Sigmoid colon (tissue), 7 donors: Measurements from ENCODE around the gene KIAA0040. TPM values are rescaled to one million over a fixed set of nuclear protein-coding genes. Genes with fewer than 3 reads are reported as not detected.

Experiments used
- DNase-seq: peaks from one replicate; pipeline ENCODE4 v3.0.0-alpha.2; 2019
- H3K27ac ChIP-seq, 4 donors: fragments of 200-600 bp; sonication (generic); one replicate each; pipeline ENCODE4 v1.5.1; 2016 to 2019; ENCODE audit warnings: mild to moderate bottlenecking in 1 of 4
- H3K27me3 ChIP-seq, 3 donors: fragments of 200-600 bp; sonication (generic); one replicate each; pipeline ENCODE4 v1.5.1; 2019; ENCODE audit warnings: mild to moderate bottlenecking in 1 of 3
- H3K36me3 ChIP-seq, 4 donors: fragments of 200-600 bp; sonication (generic); one replicate each; pipeline ENCODE4 v1.5.1; 2016 to 2019
- H3K4me1 ChIP-seq, 4 donors: fragments of 200-600 bp; sonication (generic); one replicate each; pipeline ENCODE4 v1.5.1; 2017 to 2019
- H3K4me3 ChIP-seq, 4 donors: fragments of 200-600 bp; sonication (generic); one replicate each; pipeline ENCODE4 v1.5.1; 2017 to 2019; ENCODE audit warnings: mild to moderate bottlenecking in 2 of 4, moderate library complexity in 1 of 4
- H3K9me3 ChIP-seq, 4 donors: fragments of 200-600 bp in 3 of 4; sonication (generic) in 3 of 4; one replicate each; pipeline versions ENCODE4 v1.5.1 to v1.6.1; 2013 to 2019
- EP300 ChIP-seq, 4 donors: sonication (generic); formaldehyde crosslinking; IDR thresholded peaks; one replicate each; pipeline ENCODE4 v1.6.1; 2017; ENCODE audit warnings: antibody characterized with exemption in 4 of 4
- POLR2A ChIP-seq, 2 donors: fragments of 450-650 bp; IDR thresholded peaks; one replicate each; pipeline ENCODE4 v1.6.1; 2016; ENCODE audit warnings: antibody characterized with exemption in 2 of 2, mild to moderate bottlenecking in 2 of 2, moderate library complexity in 2 of 2
- POLR2AphosphoS5 ChIP-seq, 4 donors: sonication (generic); formaldehyde crosslinking; IDR thresholded peaks; one replicate each; pipeline ENCODE4 v1.6.1; 2017; ENCODE audit warnings: antibody characterized with exemption in 4 of 4
- WGBS, 2 donors: extraction: QIAGEN DNeasy Blood & Tissue Kit; methylation state at CpG; one replicate each; pipeline ENCODE4 v1.1.7; 2013; 5-methylcytosine and 5-hydroxymethylcytosine counted together
- intact Hi-C: fragments of 100-400 bp; cut with DNase I; formaldehyde crosslinking; loops from one replicate; pipeline ENCODE4 v1.15.1; 2023
- polyA plus RNA-seq, 3 donors: library from polyadenylated mRNA; stranded (reverse); fragments of 200-250 nt; gene quantifications; one replicate each; pipeline ENCODE4 v1.2.3, GENCODE V29; 2013
- total RNA-seq, 4 donors: library from RNA; depleted of rRNA; stranded (reverse); fragments of >200 nt; gene quantifications; one replicate each; pipeline ENCODE4 v1.1.0, GENCODE V29; 2016
- TF ChIP-seq, protein P1 (sequence below), 4 experiments: fragments of 450-650 bp in 3 of 4; fragments of 200-600 bp in 1 of 4; IDR thresholded peaks; one replicate each; pipeline ENCODE4 v1.5.1; 2016 to 2019; ENCODE audit warnings: antibody characterized with exemption in 4 of 4, mild to moderate bottlenecking in 3 of 4, moderate library complexity in 2 of 4
- donor health status: healthy with polysubstance abuse.
- donor health status: Bipolar disorder and iron deficiency.
- donor health status: healthy.

Gene KIAA0040
- total and polyA plus RNA-seq, 7 donors = 6.6 to 28.2 (median 18.8) TPM

DNA sequence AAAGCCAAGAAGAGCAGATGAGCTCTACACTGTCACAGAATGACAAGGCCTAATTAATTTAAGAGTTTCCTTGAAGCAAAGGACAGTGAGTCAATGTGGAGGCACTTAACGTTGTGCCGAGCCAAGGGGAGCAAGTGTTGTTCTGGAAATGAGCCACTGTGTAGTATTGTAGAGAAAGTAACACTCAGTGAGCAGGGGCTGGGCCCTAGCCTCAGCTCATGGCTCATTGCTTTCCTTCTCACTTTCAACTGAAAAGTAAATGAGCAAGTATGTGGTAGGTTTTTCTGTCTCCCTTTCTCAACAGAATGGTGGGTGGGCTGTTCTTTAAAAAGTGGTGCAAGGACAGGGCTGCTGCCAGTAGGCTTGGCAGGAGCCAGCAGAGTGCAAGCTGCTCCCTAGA, 11.8 kb upstream of the KIAA0040 start:
- Histone ChIP-seq H3K36me3 (no peaks in the 10 kb centered on the region), H3K4me3 (no peak overlapping the region), H3K27me3 (no peaks in the 10 kb centered on the region), H3K4me1 (peaks cover 0 to 16% (median 15%) of the 10 kb centered on the region in 4 donors), H3K9me3 (no peaks in the 10 kb centered on the region), H3K27ac (no peak overlapping the region)
- intact Hi-C loops = no loop called here
- WGBS, 2 donors = 56 to 70% methylated on average over 2 of the region's 2 CpGs
- DNase-seq = no peak
- TF ChIP-seq, protein P1, sequence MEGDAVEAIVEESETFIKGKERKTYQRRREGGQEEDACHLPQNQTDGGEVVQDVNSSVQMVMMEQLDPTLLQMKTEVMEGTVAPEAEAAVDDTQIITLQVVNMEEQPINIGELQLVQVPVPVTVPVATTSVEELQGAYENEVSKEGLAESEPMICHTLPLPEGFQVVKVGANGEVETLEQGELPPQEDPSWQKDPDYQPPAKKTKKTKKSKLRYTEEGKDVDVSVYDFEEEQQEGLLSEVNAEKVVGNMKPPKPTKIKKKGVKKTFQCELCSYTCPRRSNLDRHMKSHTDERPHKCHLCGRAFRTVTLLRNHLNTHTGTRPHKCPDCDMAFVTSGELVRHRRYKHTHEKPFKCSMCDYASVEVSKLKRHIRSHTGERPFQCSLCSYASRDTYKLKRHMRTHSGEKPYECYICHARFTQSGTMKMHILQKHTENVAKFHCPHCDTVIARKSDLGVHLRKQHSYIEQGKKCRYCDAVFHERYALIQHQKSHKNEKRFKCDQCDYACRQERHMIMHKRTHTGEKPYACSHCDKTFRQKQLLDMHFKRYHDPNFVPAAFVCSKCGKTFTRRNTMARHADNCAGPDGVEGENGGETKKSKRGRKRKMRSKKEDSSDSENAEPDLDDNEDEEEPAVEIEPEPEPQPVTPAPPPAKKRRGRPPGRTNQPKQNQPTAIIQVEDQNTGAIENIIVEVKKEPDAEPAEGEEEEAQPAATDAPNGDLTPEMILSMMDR (IDR thresholded peaks at IDR 0.05) = no peak
- TF ChIP-seq EP300 (IDR thresholded peaks at IDR 0.05) = no peak
- no peak for TF ChIP-seq POLR2A (IDR thresholded peaks at IDR 0.05)
- TF ChIP-seq POLR2AphosphoS5 (IDR thresholded peaks at IDR 0.05) = peak in 2 of 4 donors; percentile 2 to 11

DNA sequence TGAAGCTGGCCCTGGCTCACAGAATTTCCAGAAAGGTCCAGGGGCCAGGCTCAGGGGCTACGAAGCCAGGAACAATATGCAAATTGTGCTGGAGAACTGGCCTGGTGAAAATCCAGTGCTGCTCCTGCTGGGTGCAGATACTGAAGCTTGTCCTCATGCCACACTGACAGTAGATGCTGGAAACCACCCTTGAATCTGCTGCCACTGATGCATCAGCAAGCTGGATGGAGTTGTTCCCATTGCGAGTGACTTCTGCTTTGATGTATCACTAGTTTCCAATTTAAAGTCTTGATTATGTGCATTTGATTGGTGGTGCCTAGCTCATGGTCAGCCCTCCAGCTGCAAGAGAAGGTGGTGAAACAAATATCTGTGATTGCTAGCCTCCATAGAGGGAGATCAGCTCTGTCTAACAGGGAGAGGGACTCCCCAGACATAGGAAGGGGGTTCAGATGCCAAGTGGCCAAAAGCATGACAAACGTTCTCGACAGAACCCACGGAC, 11.0 kb upstream of the KIAA0040 start:
- peaks cover 0 to 16% (median 15%) of the 10 kb centered on the region in 4 donors for H3K4me1 ChIP-seq
- intact Hi-C loops = no loop called here
- no peak for DNase-seq
- H3K9me3 ChIP-seq = no peaks in the 10 kb centered on the region
- H3K27ac ChIP-seq = no peak overlapping the region
- no peak overlapping the region for H3K4me3 ChIP-seq
- no peaks in the 10 kb centered on the region for H3K36me3 ChIP-seq
- WGBS, 2 donors = 93 to 95% methylated on average over 5 of the region's 5 CpGs
- no peak for TF ChIP-seq EP300 (IDR thresholded peaks at IDR 0.05)
- TF ChIP-seq POLR2A (IDR thresholded peaks at IDR 0.05) = no peak
- TF ChIP-seq, protein P1 (IDR thresholded peaks at IDR 0.05) = no peak
- no peak for TF ChIP-seq POLR2AphosphoS5 (IDR thresholded peaks at IDR 0.05)
- no peaks in the 10 kb centered on the region for H3K27me3 ChIP-seq

DNA sequence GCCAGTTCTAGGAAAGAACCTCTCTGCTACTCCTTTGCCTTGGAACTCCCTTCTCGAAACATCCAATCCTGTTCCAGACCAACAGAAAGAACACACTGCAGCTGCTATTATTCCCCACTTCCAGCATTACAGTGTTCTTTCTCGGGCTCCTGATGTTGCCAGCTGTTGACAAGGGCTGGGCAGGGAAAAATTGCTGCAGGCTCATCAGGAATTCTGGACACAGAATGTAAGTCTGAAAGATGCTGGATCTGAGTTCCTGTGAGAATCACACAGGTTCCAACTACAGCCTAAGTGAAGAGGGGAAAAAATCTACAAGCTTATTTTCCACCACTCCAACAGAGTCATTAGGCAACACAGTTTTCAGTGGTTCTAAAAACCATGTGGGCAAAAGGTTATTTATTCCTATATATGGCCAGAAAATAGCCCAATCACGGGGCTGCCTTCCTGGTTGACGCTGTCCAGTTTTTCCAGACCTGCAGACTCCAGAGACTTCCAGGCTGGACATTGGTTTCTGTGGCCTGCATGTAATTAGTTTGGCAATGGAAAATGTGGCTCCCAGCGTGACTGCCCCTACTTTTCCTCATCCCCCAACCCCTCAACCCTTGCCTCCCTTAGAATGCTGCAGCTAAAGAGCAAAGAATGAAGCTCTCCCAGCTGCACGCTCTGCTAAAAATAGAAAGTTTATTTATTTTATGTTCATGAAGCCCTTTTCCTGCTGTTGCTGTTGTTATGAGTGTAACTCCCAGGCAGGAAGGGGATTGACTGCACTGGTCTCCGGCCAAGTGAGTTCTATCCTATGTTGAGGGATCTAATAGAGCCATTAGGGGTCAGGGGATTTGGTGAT, 8.3 kb upstream of the KIAA0040 start:
- Histone ChIP-seq H3K9me3 (no peaks in the 10 kb centered on the region), H3K4me3 (no peak overlapping the region), H3K36me3 (no peaks in the 10 kb centered on the region), H3K27me3 (no peaks in the 10 kb centered on the region), H3K4me1 (peaks cover 0 to 16% (median 15%) of the 10 kb centered on the region in 4 donors), H3K27ac (peak overlapping the region; percentile 54 to 73 (median 66))
- WGBS, 2 donors = 49 to 64% methylated on average over 7 of the region's 7 CpGs
- peak; percentile 75 for DNase-seq
- intact Hi-C loops = no loop called here
- TF ChIP-seq POLR2A (IDR thresholded peaks at IDR 0.05) (no peak), POLR2AphosphoS5 (IDR thresholded peaks at IDR 0.05) (no peak), EP300 (IDR thresholded peaks at IDR 0.05) (no peak)
- TF ChIP-seq, protein P1 (IDR thresholded peaks at IDR 0.05) = no peak

DNA sequence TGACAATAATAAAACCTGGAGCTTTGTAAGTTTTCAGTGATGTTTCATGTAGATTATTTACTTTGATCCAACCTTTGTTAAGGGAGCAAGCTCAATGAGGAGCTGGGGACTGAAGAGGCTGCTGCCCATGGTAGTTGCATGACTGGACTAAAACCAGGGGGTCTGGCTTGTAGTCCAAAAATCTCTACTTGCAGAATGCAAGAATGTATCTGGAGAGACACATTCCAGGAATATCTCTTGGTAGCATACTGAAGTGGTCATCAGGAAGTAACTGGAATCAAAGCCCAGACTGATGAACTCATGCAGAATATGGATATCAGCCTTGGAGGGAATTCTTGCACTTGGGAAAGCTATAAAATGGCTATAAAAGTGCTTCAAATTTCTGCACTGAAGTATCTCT, 5.8 kb upstream of the KIAA0040 start:
- TF ChIP-seq POLR2A (IDR thresholded peaks at IDR 0.05) (no peak), EP300 (IDR thresholded peaks at IDR 0.05) (no peak), POLR2AphosphoS5 (IDR thresholded peaks at IDR 0.05) (no peak)
- TF ChIP-seq, protein P1 (IDR thresholded peaks at IDR 0.05) = no peak
- H3K9me3 ChIP-seq = no peaks in the 10 kb centered on the region
- no peak for DNase-seq
- no peak overlapping the region for H3K4me3 ChIP-seq
- H3K36me3 ChIP-seq = no peaks in the 10 kb centered on the region
- no peaks in the 10 kb centered on the region for H3K27me3 ChIP-seq
- H3K4me1 ChIP-seq = peaks cover 0 to 18% (median 15%) of the 10 kb centered on the region in 4 donors
- intact Hi-C loops = no loop called here
- H3K27ac ChIP-seq = no peak overlapping the region
